ENCODE results near the gene BORCS6. TPM values are rescaled to one million over a fixed set of nuclear protein-coding genes. Genes with fewer than 3 reads are reported as not detected.

The BORCS6 gene
- total RNA-seq, 1 experiment from 2014 or later: 6.4 TPM

DNA sequence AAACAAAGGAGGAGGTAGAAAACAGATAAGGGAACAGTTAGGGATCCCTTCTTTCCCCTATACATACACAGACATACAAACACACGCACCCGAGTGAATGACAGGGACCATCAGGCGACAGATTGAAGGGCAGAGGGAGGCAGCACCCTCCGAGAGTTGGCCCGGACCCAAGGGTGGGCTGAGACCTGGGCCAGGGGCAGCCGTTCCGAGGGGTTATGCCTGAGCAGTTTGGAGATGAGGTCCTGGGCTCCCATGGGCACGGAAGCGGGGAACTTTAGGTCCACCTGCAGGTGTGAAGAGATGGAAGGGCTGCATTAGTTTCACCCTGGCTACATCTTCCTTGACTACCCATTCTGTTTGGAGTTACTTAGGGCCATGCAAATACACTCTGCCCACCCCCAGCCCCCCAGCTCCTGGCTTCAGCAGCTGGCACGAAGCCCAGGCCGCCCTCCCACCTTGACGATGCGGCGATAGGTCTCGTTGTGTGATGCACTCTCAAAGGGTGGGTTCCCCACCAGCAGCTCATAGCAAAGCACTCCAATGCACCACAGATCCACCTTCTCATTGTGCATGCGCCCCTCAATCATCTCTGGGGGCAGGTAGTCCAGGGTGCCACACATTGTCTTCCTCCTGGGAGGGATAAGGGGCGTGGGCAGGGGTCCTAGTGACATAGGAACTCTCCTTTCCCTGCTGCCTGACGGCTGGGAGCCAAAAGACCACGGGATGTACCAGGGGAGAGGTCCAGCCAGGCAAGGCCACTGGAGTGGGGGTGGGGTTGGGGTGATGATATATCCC lies 15.0 kb upstream of the BORCS6 start:
- Histone ChIP-seq H3K4me1 (replicated peaks; ENCODE audit: insufficient read depth) (peaks cover 10% of the 10 kb centered on the region), H3K9me2 (ENCODE audit: insufficient read depth) (no peaks in the 10 kb centered on the region), H3K4me2 (no peak overlapping the region), H3K36me3 (ENCODE audit: low read depth) (no peaks in the 10 kb centered on the region), H3K27me3 (ENCODE audit: insufficient read depth, low read depth) (no peaks in the 10 kb centered on the region), H4K20me1 (ENCODE audit: insufficient read depth) (no peaks in the 10 kb centered on the region), H3K79me2 (ENCODE audit: low read depth) (peaks cover 25% of the 10 kb centered on the region), H3F3A (ENCODE audit: insufficient read depth, low read depth) (peaks cover 22% of the 10 kb centered on the region; the same call in 1 of the 2 replicates), H3K9me3 (ENCODE audit: insufficient read depth, low read depth) (no peaks in the 10 kb centered on the region), H2AFZ (no peak overlapping the region), H3K4me3 (no peak overlapping the region), H3K27ac (no peak overlapping the region)
- DNase-seq: no peak
- POLR2A ChIA-PET (ENCODE audit: unreplicated experiment): no interaction called here
- no TSS peak for BruUV-seq (replicated peaks)
- TF ChIP-seq, protein P1, sequence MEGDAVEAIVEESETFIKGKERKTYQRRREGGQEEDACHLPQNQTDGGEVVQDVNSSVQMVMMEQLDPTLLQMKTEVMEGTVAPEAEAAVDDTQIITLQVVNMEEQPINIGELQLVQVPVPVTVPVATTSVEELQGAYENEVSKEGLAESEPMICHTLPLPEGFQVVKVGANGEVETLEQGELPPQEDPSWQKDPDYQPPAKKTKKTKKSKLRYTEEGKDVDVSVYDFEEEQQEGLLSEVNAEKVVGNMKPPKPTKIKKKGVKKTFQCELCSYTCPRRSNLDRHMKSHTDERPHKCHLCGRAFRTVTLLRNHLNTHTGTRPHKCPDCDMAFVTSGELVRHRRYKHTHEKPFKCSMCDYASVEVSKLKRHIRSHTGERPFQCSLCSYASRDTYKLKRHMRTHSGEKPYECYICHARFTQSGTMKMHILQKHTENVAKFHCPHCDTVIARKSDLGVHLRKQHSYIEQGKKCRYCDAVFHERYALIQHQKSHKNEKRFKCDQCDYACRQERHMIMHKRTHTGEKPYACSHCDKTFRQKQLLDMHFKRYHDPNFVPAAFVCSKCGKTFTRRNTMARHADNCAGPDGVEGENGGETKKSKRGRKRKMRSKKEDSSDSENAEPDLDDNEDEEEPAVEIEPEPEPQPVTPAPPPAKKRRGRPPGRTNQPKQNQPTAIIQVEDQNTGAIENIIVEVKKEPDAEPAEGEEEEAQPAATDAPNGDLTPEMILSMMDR (conservative IDR thresholded peaks at IDR 0.05): no peak
- TF ChIP-seq EZH2 (IDR thresholded peaks at IDR 0.05; ENCODE audit: low read depth): no peak
- CTCF ChIA-PET: no interaction called here
- intact Hi-C loops (cut with micrococcal nuclease; ENCODE audit: unreplicated experiment): no loop called here

DNA sequence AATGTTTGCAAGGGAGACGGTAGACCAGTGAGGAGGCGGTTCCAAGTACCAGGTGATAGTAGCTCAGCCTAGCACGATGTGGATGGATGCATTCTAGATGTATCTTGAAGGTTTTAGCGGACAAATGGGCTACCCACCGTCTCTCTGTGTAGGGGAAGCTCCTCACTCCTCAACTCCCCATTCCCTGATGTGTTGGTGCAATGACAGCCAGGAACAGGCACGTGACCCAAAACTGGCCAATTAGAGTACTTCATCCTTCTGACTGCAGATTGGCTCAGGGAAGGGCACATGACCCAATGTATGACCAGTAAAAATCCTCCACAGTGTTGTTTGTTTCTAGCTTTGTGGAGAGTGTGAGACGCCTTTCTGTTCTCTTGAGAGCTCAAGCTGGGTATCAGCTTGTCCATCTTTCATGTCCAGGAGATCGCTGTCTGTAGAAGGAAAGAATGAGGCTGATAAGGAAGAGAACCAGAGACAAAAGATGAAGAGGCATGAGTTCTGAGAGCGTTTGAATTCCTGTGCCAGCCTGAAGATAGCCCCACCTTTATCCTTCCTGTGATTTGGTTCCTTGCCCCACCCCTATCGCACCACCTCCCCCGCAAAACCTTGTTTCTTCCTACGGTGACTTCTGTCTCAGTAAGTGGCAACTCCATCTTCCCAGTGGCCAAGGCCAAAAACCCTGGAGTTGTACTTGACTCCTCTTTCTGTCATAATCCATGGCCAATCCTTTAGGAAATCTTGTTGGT lies 2.3 kb upstream of the BORCS6 start:
- BruUV-seq (replicated peaks): TSS peak; percentile 12
- CTCF ChIA-PET: interaction anchor here (0.6 to 0.7 kb wide), 2 partner anchors 27 to 204 kb away, joined by 3 to 4 read pairs; no protein-coding TSS in a partner anchor
- Histone ChIP-seq H3K79me2 (ENCODE audit: low read depth) (peaks cover 11% of the 10 kb centered on the region), H3K4me2 (peak overlapping the region; percentile 40), H2AFZ (no peak overlapping the region), H3K9me3 (ENCODE audit: insufficient read depth, low read depth) (no peaks in the 10 kb centered on the region), H4K20me1 (ENCODE audit: insufficient read depth) (0 out of 2 replicates have a peak, but pooled peaks cover under 1% of the 10 kb centered on the region), H3K4me1 (replicated peaks; ENCODE audit: insufficient read depth) (peaks cover 12% of the 10 kb centered on the region), H3K9me2 (ENCODE audit: insufficient read depth) (no peaks in the 10 kb centered on the region), H3K27ac (no peak overlapping the region), H3K36me3 (ENCODE audit: low read depth) (no peaks in the 10 kb centered on the region), H3K4me3 (no peak overlapping the region), H3K27me3 (ENCODE audit: insufficient read depth, low read depth) (no peaks in the 10 kb centered on the region), H3F3A (ENCODE audit: insufficient read depth, low read depth) (peaks cover 8% of the 10 kb centered on the region)
- peak; percentile 55 to 66 for DNase-seq
- TF ChIP-seq, protein P1 (conservative IDR thresholded peaks at IDR 0.05): no peak
- no peak for TF ChIP-seq EZH2 (IDR thresholded peaks at IDR 0.05; ENCODE audit: low read depth)
- intact Hi-C loops (cut with micrococcal nuclease; ENCODE audit: unreplicated experiment): no loop called here
- POLR2A ChIA-PET (ENCODE audit: unreplicated experiment): interaction anchor here (0.9 to 1.2 kb wide), 3 partner anchors 18 to 56 kb away, joined by 3 to 17 read pairs (median 4); partner anchors contain the start of gene AURKB

DNA sequence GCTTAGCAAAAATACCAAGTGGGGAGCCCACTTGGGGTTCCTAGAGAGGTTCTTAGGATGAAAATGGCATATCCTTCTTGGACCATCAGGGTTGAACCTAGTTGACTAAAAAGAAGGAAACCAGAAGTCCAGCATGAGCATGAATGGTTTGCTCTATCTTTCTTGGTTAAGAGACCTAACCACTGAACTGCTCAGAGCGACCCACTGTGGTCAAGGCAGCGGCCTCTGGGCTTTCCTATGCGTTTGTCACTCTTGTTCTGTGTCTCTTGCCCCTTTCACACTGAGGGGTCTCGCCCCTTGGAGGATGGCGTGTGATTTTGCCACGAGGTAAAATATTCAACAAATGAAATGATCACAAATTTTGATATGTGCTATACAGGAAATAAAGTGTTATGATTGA lies 526 bp upstream of the BORCS6 start:
- Histone ChIP-seq H3K27me3 (ENCODE audit: insufficient read depth, low read depth) (no peaks in the 10 kb centered on the region), H3F3A (ENCODE audit: insufficient read depth, low read depth) (peaks cover 24% of the 10 kb centered on the region), H3K79me2 (ENCODE audit: low read depth) (peaks cover 11% of the 10 kb centered on the region), H3K4me2 (peak overlapping the region; percentile 66), H3K4me3 (peak overlapping the region; percentile 29; the same call in 1 of the 2 replicates), H3K36me3 (ENCODE audit: low read depth) (no peaks in the 10 kb centered on the region), H3K9me2 (ENCODE audit: insufficient read depth) (no peaks in the 10 kb centered on the region), H4K20me1 (ENCODE audit: insufficient read depth) (0 out of 2 replicates have a peak, but pooled peaks cover 3% of the 10 kb centered on the region), H3K9me3 (ENCODE audit: insufficient read depth, low read depth) (no peaks in the 10 kb centered on the region), H2AFZ (0 out of 2 replicates have a peak overlapping the region, but pooled peaks have one; percentile 59), H3K4me1 (replicated peaks; ENCODE audit: insufficient read depth) (peaks cover 12% of the 10 kb centered on the region), H3K27ac (no peak overlapping the region)
- TF ChIP-seq, protein P1 (conservative IDR thresholded peaks at IDR 0.05): no peak
- TF ChIP-seq EZH2 (IDR thresholded peaks at IDR 0.05; ENCODE audit: low read depth): no peak
- intact Hi-C loops (cut with micrococcal nuclease; ENCODE audit: unreplicated experiment): loop anchor here (1.0 kb wide), 1 partner anchor 110 kb away; no protein-coding TSS in a partner anchor
- ChIA-PET CTCF (interaction anchor here (0.6 to 0.9 kb wide), 4 partner anchors 9 to 110 kb away, joined by 3 to 13 read pairs (median 4); partner anchors contain the start of genes HES7 and SLC25A35), POLR2A (ENCODE audit: unreplicated experiment) (interaction anchor here (0.5 to 0.7 kb wide), 6 partner anchors 17 to 52 kb away, joined by 3 to 20 read pairs (median 5); partner anchors contain the start of genes AURKB and PER1)
- DNase-seq: no peak
- no TSS peak for BruUV-seq (replicated peaks)

Data from PC-9 (cell line).